ENCODE measurements around the gene AXIN2. TPM values are rescaled to one million over a fixed set of nuclear protein-coding genes. Genes with fewer than 3 reads are reported as not detected.
A peak's percentile ranks its signal among the peaks of the same experiment; 100 is the strongest.

Gene AXIN2
- polyA plus RNA-seq, 1 experiment: 2.8 TPM

DNA sequence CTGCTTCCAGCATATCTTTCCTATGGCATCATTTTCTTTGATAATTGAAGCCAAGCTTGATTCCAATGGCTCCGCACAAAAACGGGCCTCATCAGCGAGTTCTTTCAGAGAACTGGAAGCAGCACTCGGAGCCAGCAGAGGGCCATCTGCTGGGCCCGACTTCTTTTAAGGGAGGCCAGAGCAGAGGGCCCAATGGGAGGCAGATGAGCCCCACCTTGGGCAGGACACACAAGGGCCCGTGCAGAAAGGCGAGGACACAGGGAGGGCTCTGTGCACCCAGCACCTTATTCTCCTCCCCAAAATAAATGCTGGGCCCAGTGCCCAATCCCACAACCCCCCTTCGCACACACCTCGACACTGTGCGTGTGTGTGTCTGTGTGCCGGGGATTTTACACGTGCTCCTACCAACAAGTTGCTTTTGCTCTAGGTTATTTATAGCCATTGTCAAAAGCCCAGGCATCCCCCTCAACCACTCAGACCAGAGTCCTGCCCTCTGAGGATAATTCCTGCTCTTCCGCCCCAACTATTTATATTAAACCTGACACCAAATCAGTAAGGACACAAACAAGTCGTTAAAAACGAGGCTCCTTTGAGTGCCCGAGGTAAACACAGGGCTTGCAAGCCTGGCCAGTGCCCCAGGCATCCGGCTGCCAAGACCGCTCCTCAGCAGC is 6.8 kb downstream of the AXIN2 start:
- Histone ChIP-seq H3K27me3 (ENCODE audit: control insufficient read depth, insufficient read depth, low read length) (peaks cover 11% of the 10 kb centered on the region), H3K4me3 (ENCODE audit: low read depth, low read length) (no peak overlapping the region), H3K27ac (ENCODE audit: low read depth, low read length) (no peak overlapping the region), H3K9me3 (ENCODE audit: control insufficient read depth, insufficient read depth, low read length) (no peaks in the 10 kb centered on the region; the same call in 1 of the 2 replicates)
- ChIA-PET POLR2A (interaction anchor here (1.4 kb wide), 1 partner anchor 24 kb away, joined by 5 read pairs; no protein-coding TSS in a partner anchor), CTCF (interaction anchor here (0.5 to 0.7 kb wide), 2 partner anchors 10 to 260 kb away, joined by 3 to 6 read pairs; no protein-coding TSS in a partner anchor)
- no peak for DNase-seq (ENCODE audit: low read depth, low spot score)
- TF ChIP-seq, protein P1, sequence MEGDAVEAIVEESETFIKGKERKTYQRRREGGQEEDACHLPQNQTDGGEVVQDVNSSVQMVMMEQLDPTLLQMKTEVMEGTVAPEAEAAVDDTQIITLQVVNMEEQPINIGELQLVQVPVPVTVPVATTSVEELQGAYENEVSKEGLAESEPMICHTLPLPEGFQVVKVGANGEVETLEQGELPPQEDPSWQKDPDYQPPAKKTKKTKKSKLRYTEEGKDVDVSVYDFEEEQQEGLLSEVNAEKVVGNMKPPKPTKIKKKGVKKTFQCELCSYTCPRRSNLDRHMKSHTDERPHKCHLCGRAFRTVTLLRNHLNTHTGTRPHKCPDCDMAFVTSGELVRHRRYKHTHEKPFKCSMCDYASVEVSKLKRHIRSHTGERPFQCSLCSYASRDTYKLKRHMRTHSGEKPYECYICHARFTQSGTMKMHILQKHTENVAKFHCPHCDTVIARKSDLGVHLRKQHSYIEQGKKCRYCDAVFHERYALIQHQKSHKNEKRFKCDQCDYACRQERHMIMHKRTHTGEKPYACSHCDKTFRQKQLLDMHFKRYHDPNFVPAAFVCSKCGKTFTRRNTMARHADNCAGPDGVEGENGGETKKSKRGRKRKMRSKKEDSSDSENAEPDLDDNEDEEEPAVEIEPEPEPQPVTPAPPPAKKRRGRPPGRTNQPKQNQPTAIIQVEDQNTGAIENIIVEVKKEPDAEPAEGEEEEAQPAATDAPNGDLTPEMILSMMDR (IDR thresholded peaks at IDR 0.05; ENCODE audit: low read depth, low read length): peak; percentile 10; the same call in 1 of the 2 replicates

DNA sequence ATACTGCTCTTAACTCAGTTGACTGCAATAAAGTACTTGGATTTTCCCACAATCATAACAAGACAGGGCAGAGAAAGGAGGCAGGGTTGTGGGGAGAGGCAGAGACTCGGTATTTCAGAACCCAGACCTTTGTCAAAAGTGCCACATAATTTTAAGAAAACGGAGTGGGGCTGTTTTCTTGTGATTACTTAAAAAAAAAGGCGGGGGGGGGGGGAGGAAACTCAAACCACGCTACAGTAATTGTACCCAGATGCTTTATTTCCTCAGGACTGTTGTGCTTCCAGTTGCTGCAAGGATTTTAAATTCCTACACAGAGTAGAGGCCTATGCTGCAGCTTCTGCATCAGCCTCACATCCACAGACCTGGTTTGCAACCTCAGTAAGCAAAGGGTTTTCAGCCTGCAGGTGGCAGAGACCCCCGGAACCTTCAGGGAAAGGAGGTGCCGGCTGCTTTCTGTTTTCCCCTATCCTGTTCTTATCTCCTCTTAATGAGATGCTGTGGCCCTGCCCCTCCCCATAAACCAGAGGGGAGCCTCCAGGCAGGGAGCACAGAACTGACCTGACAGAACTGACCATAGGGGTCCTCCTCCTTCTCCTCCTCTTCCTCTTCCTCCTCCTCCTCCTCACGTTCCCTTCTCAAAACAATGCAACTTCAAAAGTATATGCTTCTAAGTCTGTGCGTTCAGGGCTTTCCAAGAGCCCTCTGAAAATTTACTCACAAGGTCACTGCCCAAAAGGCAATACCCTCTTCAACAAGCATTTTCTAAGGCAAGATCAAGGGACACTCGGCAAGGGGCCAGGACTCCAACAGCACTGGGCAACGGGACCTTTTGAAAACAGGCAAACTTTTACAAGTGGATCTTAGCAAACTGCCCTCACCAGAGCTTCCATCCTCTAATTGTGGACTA is 7.5 kb downstream of the AXIN2 start:
- H3K4me3 ChIP-seq (ENCODE audit: low read depth, low read length): no peak overlapping the region
- peak overlapping the region; percentile 47 for H3K27ac ChIP-seq (ENCODE audit: low read depth, low read length)
- DNase-seq (ENCODE audit: low read depth, low spot score): no peak
- CTCF ChIA-PET: interaction anchor here (0.7 kb wide), 1 partner anchor 260 kb away, joined by 3 read pairs; no protein-coding TSS in a partner anchor
- POLR2A ChIA-PET: interaction anchor here (1.4 kb wide), 1 partner anchor 23 kb away, joined by 5 read pairs; no protein-coding TSS in a partner anchor
- no peaks in the 10 kb centered on the region; the same call in 1 of the 2 replicates for H3K9me3 ChIP-seq (ENCODE audit: control insufficient read depth, insufficient read depth, low read length)
- TF ChIP-seq, protein P1 (IDR thresholded peaks at IDR 0.05; ENCODE audit: low read depth, low read length): no peak; the same call in 1 of the 2 replicates
- peaks cover 7% of the 10 kb centered on the region for H3K27me3 ChIP-seq (ENCODE audit: control insufficient read depth, insufficient read depth, low read length)

DNA sequence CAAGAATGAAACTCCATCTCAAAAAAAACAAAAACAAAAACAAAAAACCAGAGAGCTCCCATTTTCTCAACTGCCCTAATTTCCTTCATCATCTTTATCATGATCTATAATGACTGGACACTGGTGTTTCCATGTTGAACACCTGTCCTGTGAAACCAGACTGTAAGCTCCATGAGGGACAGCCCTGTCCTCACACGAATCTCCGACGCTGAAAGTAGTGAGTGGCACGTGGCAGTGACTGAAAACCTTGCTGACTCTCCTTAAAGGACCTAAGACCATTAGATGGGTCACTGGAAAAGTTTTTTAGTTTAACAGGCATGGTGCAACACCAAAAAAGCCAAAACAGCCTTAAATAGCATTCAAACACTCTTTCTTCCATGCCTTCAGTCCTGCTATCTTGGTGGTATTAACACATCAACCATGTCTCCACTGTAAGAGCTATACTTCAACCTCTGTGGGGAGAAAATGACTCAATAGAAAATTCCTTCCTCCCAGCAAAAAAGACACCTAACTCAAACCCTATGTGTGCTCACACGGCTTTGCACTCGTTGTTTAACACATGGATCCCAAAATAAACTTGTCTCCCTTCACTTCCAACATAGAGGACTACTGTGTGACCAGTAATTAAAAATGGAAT is 8.3 kb downstream of the AXIN2 start:
- peaks cover 2% of the 10 kb centered on the region for H3K27me3 ChIP-seq (ENCODE audit: control insufficient read depth, insufficient read depth, low read length)
- peak overlapping the region; percentile 47 for H3K27ac ChIP-seq (ENCODE audit: low read depth, low read length)
- H3K4me3 ChIP-seq (ENCODE audit: low read depth, low read length): no peak overlapping the region
- ChIA-PET CTCF (no interaction called here), POLR2A (interaction anchor here (1.4 kb wide), 1 partner anchor 22 kb away, joined by 5 read pairs; no protein-coding TSS in a partner anchor)
- DNase-seq (ENCODE audit: low read depth, low spot score): peak; percentile 38
- H3K9me3 ChIP-seq (ENCODE audit: control insufficient read depth, insufficient read depth, low read length): no peaks in the 10 kb centered on the region; the same call in 1 of the 2 replicates
- TF ChIP-seq, protein P1 (IDR thresholded peaks at IDR 0.05; ENCODE audit: low read depth, low read length): no peak

DNA sequence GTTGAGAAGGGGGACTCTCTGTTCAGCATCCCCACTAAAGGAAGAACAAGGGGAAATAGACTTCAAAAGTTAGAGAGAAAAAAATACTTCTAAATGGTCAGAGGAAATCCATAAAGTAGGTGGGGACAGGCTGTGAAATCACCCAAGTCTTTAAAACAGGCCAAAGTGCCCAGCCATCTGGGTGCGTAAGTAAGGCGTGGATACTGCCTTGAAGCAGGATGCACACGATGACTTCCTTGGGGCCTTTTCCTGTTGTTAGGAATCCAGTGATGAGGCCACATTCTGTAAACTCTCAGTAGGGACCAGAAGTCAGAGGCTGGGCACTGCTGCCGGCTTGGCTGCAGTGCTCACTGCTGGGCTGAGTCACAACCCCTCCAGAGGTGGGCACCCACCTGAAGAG is 9.2 kb downstream of the AXIN2 start:
- CTCF ChIA-PET: no interaction called here
- no peak overlapping the region for H3K4me3 ChIP-seq (ENCODE audit: low read depth, low read length)
- no peaks in the 10 kb centered on the region; the same call in 1 of the 2 replicates for H3K9me3 ChIP-seq (ENCODE audit: control insufficient read depth, insufficient read depth, low read length)
- H3K27me3 ChIP-seq (ENCODE audit: control insufficient read depth, insufficient read depth, low read length): no peaks in the 10 kb centered on the region
- POLR2A ChIA-PET: no interaction called here
- DNase-seq (ENCODE audit: low read depth, low spot score): no peak
- TF ChIP-seq, protein P1 (IDR thresholded peaks at IDR 0.05; ENCODE audit: low read depth, low read length): no peak
- H3K27ac ChIP-seq (ENCODE audit: low read depth, low read length): no peak overlapping the region
